H1 (cell line): Measurements from ENCODE around the gene SEMA3A. TPM values are rescaled to one million over a fixed set of nuclear protein-coding genes. Genes with fewer than 3 reads are reported as not detected.

ENCODE experiments used
- FOSL1 ChIP-seq: IDR thresholded peaks from 2 replicates; pipeline ENCODE4 v1.6.1; 2011; ENCODE audit warnings: mild to moderate bottlenecking, low read depth, low read length, moderate library complexity; ENCODE audit not compliant: insufficient read depth
- HDAC6 ChIP-seq: IDR thresholded peaks from one replicate; pipeline ENCODE4 v1.7.1; 2012; ENCODE audit warnings: low read depth, mild to moderate bottlenecking, inconsistent platforms, low read length, moderate library complexity
- JUND ChIP-seq: IDR thresholded peaks from 2 replicates; pipeline ENCODE4 v1.6.1; 2011; ENCODE audit warnings: mild to moderate bottlenecking, improper control_type of control experiment, low read length
- SIX5 ChIP-seq: IDR thresholded peaks from 2 replicates; pipeline ENCODE4 v1.6.1; 2011; ENCODE audit warnings: mild to moderate bottlenecking, low read depth, low read length
- SP1 ChIP-seq: IDR thresholded peaks from 2 replicates; pipeline ENCODE4 v1.6.1; 2011; ENCODE audit warnings: low read depth, low read length
- ZNF274 ChIP-seq: IDR thresholded peaks from 2 replicates; pipeline ENCODE4 v1.7.0; 2012; ENCODE audit warnings: low read length, borderline replicate concordance; ENCODE audit errors: extremely low read depth
- polyA plus RNA-seq, 7 experiments: library from polyadenylated mRNA; depleted of rRNA in 3 of 7; stranded (reverse) in 5 of 7; unstranded in 2 of 7; fragments of >200 nt in 5 of 7; fragments of 200-250 nt in 2 of 7; gene quantifications; 1 replicate in 5 of 7; 2 replicates in 1 of 7; 4 replicates in 1 of 7; pipeline versions ENCODE4 v1.2.1 to v1.2.3, GENCODE V29; 2011 to 2013; ENCODE audit warnings: missing spikeins in 2 of 7, mixed read lengths in 2 of 7
- total RNA-seq: library from RNA; stranded (reverse); fragmentation: NEBNext Ultra II Directional; extraction: Animal tissue kit (Norgen Biotek cat#: 25700); gene quantifications from 2 replicates; pipeline ENCODE4 v1.2.1, GENCODE V29; 2021

Gene SEMA3A
- total and polyA plus RNA-seq, 2 of the 8 experiments (the other 6 are each of a cell fraction or from before 2014, with no cell fraction given), result 8.1 to 45.9 TPM

DNA sequence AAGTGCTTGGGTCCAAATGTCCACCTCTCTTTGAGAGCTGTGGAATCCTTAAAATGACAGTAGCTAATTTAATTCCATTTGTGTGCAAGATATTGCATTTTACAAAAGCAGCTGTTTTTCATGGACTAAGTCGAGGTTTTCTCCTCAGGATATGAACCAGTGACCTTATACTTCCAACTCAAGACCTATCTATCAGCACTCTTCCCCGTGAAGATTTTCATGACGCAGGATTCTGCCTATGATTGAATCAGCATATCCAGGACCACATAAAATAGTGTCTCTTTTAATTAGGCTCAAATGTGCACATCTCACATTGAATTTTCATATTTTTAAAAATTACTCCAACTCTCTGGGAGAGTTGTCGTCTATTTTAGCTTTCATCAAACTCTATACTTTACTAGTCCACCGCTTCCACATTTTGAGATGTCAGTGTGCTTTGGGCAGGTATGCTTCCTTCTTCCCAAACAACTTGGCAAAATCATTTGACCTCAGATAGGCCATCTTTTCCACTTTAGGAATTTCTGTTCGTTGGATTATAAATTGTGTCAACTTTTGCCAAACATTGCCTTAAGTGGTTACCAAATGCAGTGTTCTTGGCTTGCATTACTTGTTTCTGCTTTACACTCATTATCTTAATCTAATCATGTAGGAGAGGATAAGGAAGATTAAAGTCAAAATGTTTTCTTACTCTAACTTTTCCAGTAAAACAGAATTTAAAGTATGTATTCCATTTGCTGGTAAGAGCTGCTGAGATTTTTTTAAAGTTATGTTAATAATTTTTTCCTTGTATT lies 39.4 kb downstream of the SEMA3A start (continued):
- TF ChIP-seq JUND, result no peak
- no peak for TF ChIP-seq FOSL1
- no peak for TF ChIP-seq HDAC6
- TF ChIP-seq SIX5, result no peak
- TF ChIP-seq SP1, result no peak
- TF ChIP-seq ZNF274, result no peak
